ENCODE data around the gene IKZF3. TPM values are rescaled to one million over a fixed set of nuclear protein-coding genes. Genes with fewer than 3 reads are reported as not detected.

The IKZF3 gene
- total RNA-seq, 1 experiment from 2014 or later: 0.22 TPM

- H3K27ac Mint-ChIP-seq: no peak overlapping the region; a peak in 1 of 7 replicates
- H3K9me3 Mint-ChIP-seq: peaks cover 0 to 3% of the 10 kb centered on the region in 2 experiments; a peak in 1 of 5 replicates
- Histone ChIP-seq H3K79me2 (ENCODE audit: insufficient read depth, low read length) (no peaks in the 10 kb centered on the region), H4K8ac (replicated peaks; ENCODE audit: insufficient read length, low read depth, low read length) (no peak overlapping the region), H4K5ac (ENCODE audit: insufficient read length, low read depth, low read length) (no peak overlapping the region), H3K4me2 (ENCODE audit: insufficient read depth, insufficient read length, low read length) (no peak overlapping the region), H3K9ac (ENCODE audit: extremely low read depth, insufficient read length, low read length) (no peak overlapping the region), H2BK120ac (ENCODE audit: low read depth, low read length, poor library complexity, severe bottlenecking) (no peak overlapping the region), H2AFZ (ENCODE audit: low read length) (no peak overlapping the region), H3K79me1 (ENCODE audit: insufficient read depth, low read depth, low read length, poor library complexity, severe bottlenecking) (no peaks in the 10 kb centered on the region), H3K4me1 (ENCODE audit: insufficient read depth, low read length) (no peaks in the 10 kb centered on the region), H2AK5ac (ENCODE audit: insufficient read length, low read length) (no peak overlapping the region), H3K14ac (ENCODE audit: insufficient read depth, low read length) (no peak overlapping the region), H3K23me2 (ENCODE audit: insufficient read length, low read depth, low read length, poor library complexity, severe bottlenecking) (no peaks in the 10 kb centered on the region), H4K20me1 (ENCODE audit: control insufficient read depth, insufficient read depth, insufficient read length) (no peaks in the 10 kb centered on the region), H3K9me3 (ENCODE audit: control insufficient read depth, low read depth, low read length) (no peaks in the 10 kb centered on the region), H3K27ac (ENCODE audit: insufficient read length, low read depth, low read length) (no peak overlapping the region), H2BK15ac (ENCODE audit: low read depth, low read length) (no peak overlapping the region), H3K23ac (ENCODE audit: insufficient read length, low read depth, low read length) (no peak overlapping the region), H3K56ac (ENCODE audit: insufficient read length, low read depth, low read length) (no peak overlapping the region), H2BK5ac (ENCODE audit: insufficient read length, low read length) (no peak overlapping the region), H3K18ac (ENCODE audit: insufficient read length, low read depth, low read length) (no peak overlapping the region), H3T11ph (ENCODE audit: low read length) (no peak overlapping the region), H4K91ac (ENCODE audit: insufficient read length, low read depth, low read length) (no peak overlapping the region), H2BK20ac (ENCODE audit: low read depth, low read length, poor library complexity, severe bottlenecking) (no peak overlapping the region), H3K4ac (ENCODE audit: low read depth, low read length) (no peak overlapping the region), H3K27me3 (ENCODE audit: insufficient read depth, low read length) (no peaks in the 10 kb centered on the region), H2BK12ac (ENCODE audit: insufficient read length, low read depth, low read length) (no peak overlapping the region)
- no peaks in the 10 kb centered on the region for H3K36me3 Mint-ChIP-seq (ENCODE audit: insufficient read depth in 1 of 3, low read depth in 3 of 3)
- H3K4me1 Mint-ChIP-seq: no peaks in the 10 kb centered on the region
- no peak overlapping the region for H3K4me3 Mint-ChIP-seq
- no peak for TF ChIP-seq CTCF (conservative IDR thresholded peaks at IDR 0.05)
- H3K27me3 Mint-ChIP-seq (ENCODE audit: low read depth): peaks cover 14% of the 10 kb centered on the region
- DNase-seq: no peak
- no CpG with 5 or more reads among the region's 2 CpGs for WGBS (ENCODE audit: extremely low coverage, insufficient read length, low lambda C conversion rate)
These were observed 8.6 kb upstream of the IKZF3 start for GRCh38 chr17:39872751-39873150.

All from H9 (cell line).